ENCODE measurements around the gene CSNK2B. TPM values are rescaled to one million over a fixed set of nuclear protein-coding genes. Genes with fewer than 3 reads are reported as not detected.

CSNK2B gene
- polyA plus RNA-seq, 2 of the 4 experiments (the other 2 are of a cell fraction): 41.8 to 141 TPM

DNA sequence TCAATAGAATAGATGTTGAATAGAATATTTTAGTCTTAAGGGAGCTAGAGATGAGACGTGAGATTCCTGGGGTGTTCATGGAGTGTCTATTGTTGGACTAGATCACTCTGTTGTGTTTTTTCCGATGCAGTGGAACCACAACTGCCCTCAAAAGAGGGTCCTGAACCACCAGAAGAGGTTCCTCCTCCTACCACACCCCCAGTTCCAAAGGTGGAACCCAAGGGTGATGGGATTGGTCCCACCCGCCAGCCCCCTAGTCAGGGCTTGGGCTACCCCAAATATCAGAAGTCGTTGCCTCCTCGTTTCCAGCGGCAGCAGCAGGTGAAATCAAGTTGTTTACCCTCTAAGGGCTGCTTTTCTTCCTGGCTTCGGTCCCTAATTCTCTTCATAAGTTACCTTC lies 36.9 kb upstream of the CSNK2B start:
- FAIRE-seq (no peak), DNase-seq (ENCODE audit: low read depth in 1 of 2, low spot score in 1 of 2) (no peak), ATAC-seq (no peak)
- no peak for TF ChIP-seq MYC (IDR thresholded peaks at IDR 0.05; ENCODE audit: borderline replicate concordance, low read length)
- no peak for TF ChIP-seq CBX2 (IDR thresholded peaks at IDR 0.05; ENCODE audit: borderline replicate concordance, low read depth)
- no peak for TF ChIP-seq CHD2 (IDR thresholded peaks at IDR 0.05; ENCODE audit: low read length, partially characterized antibody)
- TF ChIP-seq MAX (IDR thresholded peaks at IDR 0.05): no peak
- no peak for TF ChIP-seq BHLHE40 (IDR thresholded peaks at IDR 0.05; ENCODE audit: low read depth, low read length)
- TF ChIP-seq RAD21 (conservative IDR thresholded peaks at IDR 0.05 in 1 of 2, IDR thresholded peaks at IDR 0.05 in 1 of 2): no peak
- no peak for TF ChIP-seq ZSCAN20 (CRISPR knock-in tag; IDR thresholded peaks at IDR 0.05)
- TF ChIP-seq JUN (IDR thresholded peaks at IDR 0.05): no peak
- no peak for TF ChIP-seq NR3C1 (IDR thresholded peaks at IDR 0.05)
- no peak for TF ChIP-seq HOXB13 (CRISPR knock-in tag; IDR thresholded peaks at IDR 0.05; ENCODE audit: low read depth)
- TF ChIP-seq, protein P1, sequence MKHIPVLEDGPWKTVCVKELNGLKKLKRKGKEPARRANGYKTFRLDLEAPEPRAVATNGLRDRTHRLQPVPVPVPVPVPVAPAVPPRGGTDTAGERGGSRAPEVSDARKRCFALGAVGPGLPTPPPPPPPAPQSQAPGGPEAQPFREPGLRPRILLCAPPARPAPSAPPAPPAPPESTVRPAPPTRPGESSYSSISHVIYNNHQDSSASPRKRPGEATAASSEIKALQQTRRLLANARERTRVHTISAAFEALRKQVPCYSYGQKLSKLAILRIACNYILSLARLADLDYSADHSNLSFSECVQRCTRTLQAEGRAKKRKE (CRISPR knock-in tag; IDR thresholded peaks at IDR 0.05; ENCODE audit: low read depth): no peak
- TF ChIP-seq, protein P2, sequence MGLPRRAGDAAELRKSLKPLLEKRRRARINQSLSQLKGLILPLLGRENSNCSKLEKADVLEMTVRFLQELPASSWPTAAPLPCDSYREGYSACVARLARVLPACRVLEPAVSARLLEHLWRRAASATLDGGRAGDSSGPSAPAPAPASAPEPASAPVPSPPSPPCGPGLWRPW (IDR thresholded peaks at IDR 0.05): no peak
- no peak for TF ChIP-seq KDM1A (IDR thresholded peaks at IDR 0.05; ENCODE audit: low read depth)
- TF ChIP-seq RARB (CRISPR knock-in tag; IDR thresholded peaks at IDR 0.05): no peak
- no peak for TF ChIP-seq EHF (CRISPR knock-in tag; IDR thresholded peaks at IDR 0.05)
- TF ChIP-seq MAFK (IDR thresholded peaks at IDR 0.05; ENCODE audit: partially characterized antibody): no peak
- TF ChIP-seq, protein P3, sequence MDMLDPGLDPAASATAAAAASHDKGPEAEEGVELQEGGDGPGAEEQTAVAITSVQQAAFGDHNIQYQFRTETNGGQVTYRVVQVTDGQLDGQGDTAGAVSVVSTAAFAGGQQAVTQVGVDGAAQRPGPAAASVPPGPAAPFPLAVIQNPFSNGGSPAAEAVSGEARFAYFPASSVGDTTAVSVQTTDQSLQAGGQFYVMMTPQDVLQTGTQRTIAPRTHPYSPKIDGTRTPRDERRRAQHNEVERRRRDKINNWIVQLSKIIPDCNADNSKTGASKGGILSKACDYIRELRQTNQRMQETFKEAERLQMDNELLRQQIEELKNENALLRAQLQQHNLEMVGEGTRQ (IDR thresholded peaks at IDR 0.05): no peak
- Histone ChIP-seq H3K27ac (no peak overlapping the region), H3K4me2 (no peak overlapping the region), H3K4me1 (no peaks in the 10 kb centered on the region), H3K9me3 (no peaks in the 10 kb centered on the region), H3K4me3 (no peak overlapping the region)
- 93% methylated on average over 7 of the region's 7 CpGs for WGBS (ENCODE audit: missing lambda C conversion rate)
- CTCF ChIA-PET: no interaction called here
- POLR2A ChIA-PET: no interaction called here

DNA sequence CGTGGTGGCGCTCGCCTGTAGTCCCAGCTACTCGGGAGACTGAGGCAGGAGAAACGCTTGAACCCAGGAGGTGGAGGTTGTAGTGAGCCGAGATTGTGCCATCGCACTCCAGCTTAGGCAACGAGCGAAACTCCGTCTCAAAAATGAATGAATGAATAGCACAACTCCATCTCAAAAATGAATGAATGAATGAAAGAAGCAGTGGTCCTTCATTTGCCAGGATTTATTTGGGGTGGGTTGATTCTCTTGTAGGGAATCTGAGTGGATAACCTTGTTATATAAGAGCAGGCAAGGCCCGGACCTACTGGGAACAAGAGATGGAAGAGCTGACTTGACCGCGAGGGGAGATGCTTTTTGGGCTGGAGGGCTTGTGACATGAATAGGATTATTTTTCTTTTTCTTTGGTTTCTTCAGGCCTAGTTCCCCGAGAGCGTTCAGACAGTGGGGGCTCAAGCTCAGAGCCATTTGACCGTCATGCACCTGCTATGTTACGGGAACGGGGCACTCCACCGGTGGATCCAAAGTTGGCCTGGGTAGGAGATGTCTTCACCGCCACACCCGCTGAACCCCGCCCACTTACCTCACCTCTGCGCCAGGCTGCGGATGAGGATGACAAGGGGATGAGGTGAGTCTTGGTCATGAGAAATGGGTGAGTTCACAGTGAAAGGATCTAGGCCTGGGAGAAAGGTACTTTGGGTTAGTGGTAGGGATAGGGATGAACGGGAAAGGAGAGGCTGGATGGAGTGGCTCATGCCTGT lies 35.5 kb upstream of the CSNK2B start:
- no peak for FAIRE-seq
- no peak for ATAC-seq
- TF ChIP-seq HDAC2 (IDR thresholded peaks at IDR 0.05) (no peak), REST (IDR thresholded peaks at IDR 0.05) (no peak), RARB (CRISPR knock-in tag; IDR thresholded peaks at IDR 0.05) (no peak), TFCP2L1 (CRISPR knock-in tag; IDR thresholded peaks at IDR 0.05) (no peak), JUN (IDR thresholded peaks at IDR 0.05) (no peak), ELK1 (IDR thresholded peaks at IDR 0.05; ENCODE audit: low read depth, low read length) (no peak)
- TF ChIP-seq, protein P4, sequence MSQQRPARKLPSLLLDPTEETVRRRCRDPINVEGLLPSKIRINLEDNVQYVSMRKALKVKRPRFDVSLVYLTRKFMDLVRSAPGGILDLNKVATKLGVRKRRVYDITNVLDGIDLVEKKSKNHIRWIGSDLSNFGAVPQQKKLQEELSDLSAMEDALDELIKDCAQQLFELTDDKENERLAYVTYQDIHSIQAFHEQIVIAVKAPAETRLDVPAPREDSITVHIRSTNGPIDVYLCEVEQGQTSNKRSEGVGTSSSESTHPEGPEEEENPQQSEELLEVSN (IDR thresholded peaks at IDR 0.05; ENCODE audit: borderline replicate concordance, low read depth): no peak
- Histone ChIP-seq H3K4me3 (no peak overlapping the region), H3K27ac (no peak overlapping the region), H3K9me3 (no peaks in the 10 kb centered on the region), H3K4me2 (no peak overlapping the region), H3K4me1 (no peaks in the 10 kb centered on the region)
- 92% methylated on average over 25 of the region's 25 CpGs for WGBS (ENCODE audit: missing lambda C conversion rate)
- CTCF ChIA-PET: interaction anchor here (1.0 kb wide), 1 partner anchor 84 kb away, joined by 3 read pairs; the partner anchor contains the start of gene ATP6V1G2
- DNase-seq (ENCODE audit: low read depth in 1 of 2, low spot score in 1 of 2): no peak
- POLR2A ChIA-PET: no interaction called here
